ENCODE results near the gene CAT. TPM values are rescaled to one million over a fixed set of nuclear protein-coding genes. Genes with fewer than 3 reads are reported as not detected.

Gene CAT
- total RNA-seq, result 69.9 and 84.2 TPM in 2 replicates

DNA sequence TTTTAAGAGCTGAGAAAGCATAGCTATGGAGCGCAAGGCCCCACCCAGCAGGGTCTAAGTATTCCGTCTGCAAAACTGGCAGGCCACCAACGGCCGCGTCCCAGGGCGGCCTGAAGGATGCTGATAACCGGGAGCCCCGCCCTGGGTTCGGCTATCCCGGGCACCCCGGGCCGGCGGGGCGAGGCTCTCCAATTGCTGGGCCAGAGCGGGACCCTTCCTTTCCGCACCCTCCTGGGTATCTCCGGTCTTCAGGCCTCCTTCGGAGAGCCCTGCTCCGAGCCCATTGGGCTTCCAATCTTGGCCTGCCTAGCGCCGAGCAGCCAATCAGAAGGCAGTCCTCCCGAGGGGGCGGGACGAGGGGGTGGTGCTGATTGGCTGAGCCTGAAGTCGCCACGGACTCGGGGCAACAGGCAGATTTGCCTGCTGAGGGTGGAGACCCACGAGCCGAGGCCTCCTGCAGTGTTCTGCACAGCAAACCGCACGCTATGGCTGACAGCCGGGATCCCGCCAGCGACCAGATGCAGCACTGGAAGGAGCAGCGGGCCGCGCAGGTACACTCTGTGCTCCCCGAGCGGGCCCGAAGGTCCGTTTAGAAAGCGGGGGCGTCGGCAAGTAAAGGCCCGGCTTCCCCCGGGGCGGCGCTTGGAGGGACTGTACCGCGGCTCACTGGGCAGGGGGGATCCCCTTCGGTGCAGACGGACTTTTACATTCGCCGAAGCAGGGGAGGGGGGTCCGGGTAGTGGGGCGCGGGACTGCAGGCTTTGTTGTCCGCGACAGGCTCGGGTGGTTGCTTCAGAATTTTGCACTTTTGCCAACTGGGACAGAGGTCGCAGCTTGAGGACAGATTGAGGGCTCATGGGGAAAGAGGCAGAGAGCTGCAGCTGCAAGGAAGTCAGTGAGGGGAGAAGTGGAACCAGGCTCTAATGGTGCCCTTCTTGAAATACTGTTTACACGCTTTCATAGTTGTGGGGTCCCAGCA lies at the start of gene CAT:
Gene CAT, plus strand, starts transcription at position 406 of the 979 bp plus-strand sequence. Its CDS starts 80 bp downstream, at position 486.

DNA sequence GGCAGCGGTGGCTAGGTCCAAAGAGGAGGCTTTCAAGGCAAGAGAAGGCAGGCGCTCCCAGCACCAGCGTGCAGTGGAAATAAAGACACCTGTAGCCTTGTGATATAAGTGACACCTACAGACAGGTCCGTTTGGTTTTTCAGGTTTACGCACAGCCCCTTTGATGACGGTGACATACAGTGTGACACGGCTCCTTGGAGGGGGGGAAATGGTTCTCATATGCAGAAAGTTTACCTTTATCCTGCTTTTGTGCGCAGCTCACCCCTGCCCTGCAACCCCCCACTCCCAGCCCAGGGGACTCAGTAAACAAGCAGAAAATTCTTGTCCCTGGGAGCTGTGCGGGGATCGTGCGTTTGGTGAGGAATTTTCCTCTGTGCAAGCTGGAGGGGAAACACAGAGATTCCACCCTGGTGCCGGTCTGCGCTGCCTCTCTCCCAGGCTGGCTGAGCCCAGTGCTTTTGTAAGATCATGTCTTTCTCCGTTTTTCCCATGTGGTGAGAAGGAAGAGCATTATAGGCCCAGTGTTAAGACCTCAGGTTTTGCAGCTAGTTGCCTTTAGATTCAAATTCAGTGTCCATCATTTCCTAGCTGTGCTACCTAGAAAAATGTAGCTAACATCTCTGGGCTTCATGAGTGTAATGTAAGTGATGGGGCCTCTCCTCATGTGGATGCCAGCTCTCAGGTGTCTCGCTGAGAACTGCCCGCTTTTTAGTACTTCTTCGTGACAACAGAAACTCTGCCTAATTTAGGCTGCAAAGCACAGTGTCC lies 75.1 kb downstream of the CAT start, which contains the start of gene ELF5:
Gene ELF5, minus strand, starts transcription at position 113 of the 768 bp plus-strand sequence. CDS start 8,045 bp downstream, outside the sequence.

Other genes with a start within 250 kb of the CAT start
- 3.1 and 3.8 TPM in 2 replicates for gene ABTB2, start 80.9 kb upstream of the CAT start, total RNA-seq
- gene ELF5, start 74.9 kb downstream of the CAT start, total RNA-seq, result not detected in 2 replicates
- gene EHF, start 182.2 kb downstream of the CAT start, total RNA-seq, result 0.09 and 0.28 TPM in 2 replicates